ENCODE measurements around the gene ANKRD33. TPM values are rescaled to one million over a fixed set of nuclear protein-coding genes. Genes with fewer than 3 reads are reported as not detected.

The ANKRD33 gene
- total RNA-seq, 3 donors from 2014 or later (not counting 1 experiment from before 2014, with no cell fraction given): not detected

DNA sequence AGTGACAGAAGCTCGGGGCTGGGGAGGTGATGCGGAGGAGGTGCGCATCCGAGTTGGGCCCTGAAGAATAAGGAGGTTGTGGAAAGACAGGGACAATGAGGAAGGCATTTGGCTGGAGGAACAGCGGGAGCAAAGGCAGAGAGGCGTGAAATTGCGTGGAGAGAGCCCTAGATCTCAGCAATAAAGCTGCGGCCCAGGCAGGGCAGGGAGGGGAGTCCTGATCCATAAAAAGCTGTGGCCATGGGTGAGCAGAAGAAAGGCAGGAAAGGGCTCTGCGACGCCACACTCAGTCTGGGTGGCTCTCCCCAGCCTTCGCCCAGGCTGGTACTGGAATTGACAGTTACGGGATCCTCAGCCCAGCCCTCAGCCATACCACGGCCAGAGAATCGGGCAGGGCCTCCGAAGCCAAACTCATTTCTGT, 41.6 kb upstream of the ANKRD33 start:
- Histone ChIP-seq H3K9me3 (ENCODE audit: control insufficient read depth, insufficient read depth, low read length) (no peaks in the 10 kb centered on the region), H3K27me3 (ENCODE audit: control insufficient read depth, insufficient read depth, low read length) (peaks cover 28% of the 10 kb centered on the region), H3K4me3 (ENCODE audit: low read length) (no peak overlapping the region), H3K4me1 (ENCODE audit: control insufficient read depth, insufficient read depth, low read length) (peaks cover 28% of the 10 kb centered on the region), H3K36me3 (ENCODE audit: control insufficient read depth, insufficient read depth, low read length) (no peaks in the 10 kb centered on the region), H3K27ac (ENCODE audit: low read length) (no peak overlapping the region)
- Mint-ChIP-seq H3K9me3 (no peaks in the 10 kb centered on the region), H3K27ac (peak overlapping the region in 1 of 2 donors; percentile 49), H3K4me3 (peak overlapping the region; percentile 86), H3K27me3 (ENCODE audit: low read depth in 2 of 2) (peaks cover 18 to 39% of the 10 kb centered on the region in 2 donors), H3K36me3 (no peaks in the 10 kb centered on the region), H3K4me1 (peaks cover 0 to 18% of the 10 kb centered on the region in 2 donors)
- 87% methylated on average over 15 of the region's 15 CpGs for WGBS (ENCODE audit: insufficient coverage)
- TF ChIP-seq, protein P1, sequence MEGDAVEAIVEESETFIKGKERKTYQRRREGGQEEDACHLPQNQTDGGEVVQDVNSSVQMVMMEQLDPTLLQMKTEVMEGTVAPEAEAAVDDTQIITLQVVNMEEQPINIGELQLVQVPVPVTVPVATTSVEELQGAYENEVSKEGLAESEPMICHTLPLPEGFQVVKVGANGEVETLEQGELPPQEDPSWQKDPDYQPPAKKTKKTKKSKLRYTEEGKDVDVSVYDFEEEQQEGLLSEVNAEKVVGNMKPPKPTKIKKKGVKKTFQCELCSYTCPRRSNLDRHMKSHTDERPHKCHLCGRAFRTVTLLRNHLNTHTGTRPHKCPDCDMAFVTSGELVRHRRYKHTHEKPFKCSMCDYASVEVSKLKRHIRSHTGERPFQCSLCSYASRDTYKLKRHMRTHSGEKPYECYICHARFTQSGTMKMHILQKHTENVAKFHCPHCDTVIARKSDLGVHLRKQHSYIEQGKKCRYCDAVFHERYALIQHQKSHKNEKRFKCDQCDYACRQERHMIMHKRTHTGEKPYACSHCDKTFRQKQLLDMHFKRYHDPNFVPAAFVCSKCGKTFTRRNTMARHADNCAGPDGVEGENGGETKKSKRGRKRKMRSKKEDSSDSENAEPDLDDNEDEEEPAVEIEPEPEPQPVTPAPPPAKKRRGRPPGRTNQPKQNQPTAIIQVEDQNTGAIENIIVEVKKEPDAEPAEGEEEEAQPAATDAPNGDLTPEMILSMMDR (IDR thresholded peaks at IDR 0.05): no peak
- intact Hi-C loops (cut with micrococcal nuclease): no loop called here
- DNase-seq: no peak
- ATAC-seq: no peak

DNA sequence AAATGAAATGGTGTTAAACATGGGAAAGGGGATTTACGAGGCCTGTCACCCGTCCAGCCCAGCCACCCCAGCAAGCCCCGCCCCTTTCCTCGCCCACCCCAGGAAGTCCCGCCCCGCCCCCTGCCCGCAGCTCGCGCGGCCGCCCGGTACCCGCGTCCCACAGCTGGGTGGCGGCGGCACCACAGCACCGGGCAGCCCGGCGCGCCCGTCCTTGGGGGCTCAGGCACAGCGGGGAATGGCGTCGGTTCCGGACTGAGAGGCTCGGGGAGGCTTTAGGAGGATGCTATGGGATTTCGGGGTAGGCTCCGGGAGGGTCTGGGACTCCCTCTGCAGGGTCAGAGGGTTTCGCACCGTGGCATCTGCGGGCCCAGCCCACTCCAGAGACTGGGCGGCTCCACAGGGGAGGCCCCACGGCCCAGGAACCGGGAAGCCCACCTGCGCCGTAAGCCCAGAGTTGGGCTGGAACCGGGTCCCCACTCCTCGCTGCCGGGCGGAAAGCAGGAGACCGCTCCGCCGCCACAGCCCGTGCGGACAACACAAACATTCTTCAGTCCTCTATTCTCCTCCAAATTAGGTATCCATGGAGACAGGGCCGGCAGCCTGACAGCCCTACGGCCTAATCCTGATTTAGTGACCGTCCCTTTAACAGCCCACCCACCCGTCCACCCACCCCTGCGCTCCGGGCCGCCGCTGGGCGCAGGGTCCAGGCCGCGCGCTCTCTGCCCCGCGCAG, 40.8 kb upstream of the ANKRD33 start:
- Histone ChIP-seq H3K27ac (ENCODE audit: low read length) (no peak overlapping the region), H3K4me1 (ENCODE audit: control insufficient read depth, insufficient read depth, low read length) (peaks cover 32% of the 10 kb centered on the region), H3K4me3 (ENCODE audit: low read length) (peak overlapping the region; percentile 50), H3K9me3 (ENCODE audit: control insufficient read depth, insufficient read depth, low read length) (no peaks in the 10 kb centered on the region), H3K27me3 (ENCODE audit: control insufficient read depth, insufficient read depth, low read length) (peaks cover 28% of the 10 kb centered on the region), H3K36me3 (ENCODE audit: control insufficient read depth, insufficient read depth, low read length) (no peaks in the 10 kb centered on the region)
- intact Hi-C loops (cut with micrococcal nuclease): no loop called here
- peak; percentile 55 to 85 (median 85) for ATAC-seq
- peak overlapping the region; percentile 86 for H3K4me3 Mint-ChIP-seq
- DNase-seq: peak; percentile 37 to 62
- H3K4me1 Mint-ChIP-seq: peaks cover 0 to 26% of the 10 kb centered on the region in 2 donors
- WGBS (ENCODE audit: insufficient coverage): 2% methylated on average over 56 of the region's 59 CpGs
- H3K9me3 Mint-ChIP-seq: no peaks in the 10 kb centered on the region
- H3K27ac Mint-ChIP-seq: no peak overlapping the region
- no peaks in the 10 kb centered on the region for H3K36me3 Mint-ChIP-seq
- TF ChIP-seq, protein P1 (IDR thresholded peaks at IDR 0.05): no peak
- H3K27me3 Mint-ChIP-seq (ENCODE audit: low read depth in 2 of 2): peaks cover 24 to 40% of the 10 kb centered on the region in 2 donors

- Histone ChIP-seq H3K27ac (ENCODE audit: low read length) (no peak overlapping the region), H3K27me3 (ENCODE audit: control insufficient read depth, insufficient read depth, low read length) (peaks cover 28% of the 10 kb centered on the region)
- no peak for DNase-seq
These were observed 40.1 kb upstream of the ANKRD33 start for GRCh38 chr12:51847643-51848325.

More at GRCh38 chr12:51847643-51848325, 40.1 kb upstream of the ANKRD33 start:
- H3K36me3 ChIP-seq (ENCODE audit: control insufficient read depth, insufficient read depth, low read length): no peaks in the 10 kb centered on the region
- intact Hi-C loops (cut with micrococcal nuclease): no loop called here
- 2% methylated on average over 35 of the region's 40 CpGs for WGBS (ENCODE audit: insufficient coverage)
- Mint-ChIP-seq H3K27me3 (ENCODE audit: low read depth in 2 of 2) (peaks cover 31 to 46% of the 10 kb centered on the region in 2 donors), H3K36me3 (no peaks in the 10 kb centered on the region), H3K4me1 (peaks cover 0 to 29% of the 10 kb centered on the region in 2 donors), H3K4me3 (peak overlapping the region; percentile 56), H3K27ac (no peak overlapping the region), H3K9me3 (no peaks in the 10 kb centered on the region)
- peak in 2 of 3 donors; percentile 7 to 30 for ATAC-seq
- H3K4me1 ChIP-seq (ENCODE audit: control insufficient read depth, insufficient read depth, low read length): peaks cover 37% of the 10 kb centered on the region
- H3K4me3 ChIP-seq (ENCODE audit: low read length): no peak overlapping the region
- no peaks in the 10 kb centered on the region for H3K9me3 ChIP-seq (ENCODE audit: control insufficient read depth, insufficient read depth, low read length)
- TF ChIP-seq, protein P1 (IDR thresholded peaks at IDR 0.05): no peak

Data from natural killer cell (primary cell).